ENCODE measurements around the gene GABBR2. TPM values are rescaled to one million over a fixed set of nuclear protein-coding genes. Genes with fewer than 3 reads are reported as not detected.

Gene GABBR2
- total RNA-seq, 1 experiment from 2014 or later = not detected

DNA sequence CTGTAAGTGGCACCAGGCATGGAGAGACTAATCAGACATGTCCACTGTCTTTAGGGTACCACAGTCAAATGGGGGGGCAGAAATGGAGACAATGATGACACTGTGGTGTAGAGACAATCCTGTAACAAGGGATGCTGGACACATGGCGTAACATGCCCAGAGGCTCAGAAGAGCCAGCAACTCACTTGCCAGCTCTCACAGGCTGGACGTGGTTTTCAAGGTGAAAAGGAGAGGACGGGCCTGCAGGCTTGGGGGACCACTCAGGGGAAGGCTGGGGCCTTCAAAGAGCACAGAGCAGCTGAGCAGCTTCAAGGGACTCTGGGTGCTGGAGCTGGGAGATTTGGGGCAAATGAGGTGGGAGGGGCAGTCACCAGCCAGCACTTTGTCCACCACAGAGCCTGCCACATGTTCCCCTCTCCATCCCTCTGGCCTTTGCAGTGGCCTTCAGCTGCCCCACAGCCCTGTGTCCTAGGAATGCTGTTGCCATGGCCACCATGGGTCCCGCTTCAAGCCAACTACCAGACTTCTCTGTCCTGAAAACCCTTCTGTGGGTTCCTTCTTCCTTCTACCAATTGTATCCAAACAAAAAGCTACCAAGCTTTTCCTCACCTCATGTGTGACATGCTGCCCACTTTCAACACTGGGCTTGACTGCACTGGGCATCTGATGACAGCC lies 140.4 kb downstream of the GABBR2 start:
- Histone ChIP-seq H3K36me3 (ENCODE audit: insufficient read depth, low read length, poor library complexity, severe bottlenecking) (no peaks in the 10 kb centered on the region), H3K4me3 (ENCODE audit: low read depth, low read length, poor library complexity, severe bottlenecking) (no peak overlapping the region), H3K27me3 (replicated peaks; ENCODE audit: insufficient read depth, low read depth, low read length, poor library complexity) (peaks cover 4% of the 10 kb centered on the region), H3K27ac (ENCODE audit: low read depth, low read length, poor library complexity, severe bottlenecking) (no peak overlapping the region), H3K4me1 (ENCODE audit: insufficient read depth, low read length, poor library complexity, severe bottlenecking) (no peaks in the 10 kb centered on the region), H3K9me3 (ENCODE audit: low read depth, low read length, poor library complexity, severe bottlenecking) (no peaks in the 10 kb centered on the region)
- no peak for DNase-seq (ENCODE audit: low spot score)
- ChIA-PET CTCF (no interaction called here), POLR2A (ENCODE audit: low non-redundant PET) (no interaction called here)
- intact Hi-C loops (cut with micrococcal nuclease; ENCODE audit: unreplicated experiment) = no loop called here
- no TSS peak for BruUV-seq (replicated peaks)
- no peak for TF ChIP-seq EZH2 (IDR thresholded peaks at IDR 0.05; ENCODE audit: borderline replicate concordance, low read depth, low read length, poor library complexity, severe bottlenecking)
- TF ChIP-seq, protein P1, sequence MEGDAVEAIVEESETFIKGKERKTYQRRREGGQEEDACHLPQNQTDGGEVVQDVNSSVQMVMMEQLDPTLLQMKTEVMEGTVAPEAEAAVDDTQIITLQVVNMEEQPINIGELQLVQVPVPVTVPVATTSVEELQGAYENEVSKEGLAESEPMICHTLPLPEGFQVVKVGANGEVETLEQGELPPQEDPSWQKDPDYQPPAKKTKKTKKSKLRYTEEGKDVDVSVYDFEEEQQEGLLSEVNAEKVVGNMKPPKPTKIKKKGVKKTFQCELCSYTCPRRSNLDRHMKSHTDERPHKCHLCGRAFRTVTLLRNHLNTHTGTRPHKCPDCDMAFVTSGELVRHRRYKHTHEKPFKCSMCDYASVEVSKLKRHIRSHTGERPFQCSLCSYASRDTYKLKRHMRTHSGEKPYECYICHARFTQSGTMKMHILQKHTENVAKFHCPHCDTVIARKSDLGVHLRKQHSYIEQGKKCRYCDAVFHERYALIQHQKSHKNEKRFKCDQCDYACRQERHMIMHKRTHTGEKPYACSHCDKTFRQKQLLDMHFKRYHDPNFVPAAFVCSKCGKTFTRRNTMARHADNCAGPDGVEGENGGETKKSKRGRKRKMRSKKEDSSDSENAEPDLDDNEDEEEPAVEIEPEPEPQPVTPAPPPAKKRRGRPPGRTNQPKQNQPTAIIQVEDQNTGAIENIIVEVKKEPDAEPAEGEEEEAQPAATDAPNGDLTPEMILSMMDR (conservative IDR thresholded peaks at IDR 0.05; ENCODE audit: low read depth, low read length) = no peak

DNA sequence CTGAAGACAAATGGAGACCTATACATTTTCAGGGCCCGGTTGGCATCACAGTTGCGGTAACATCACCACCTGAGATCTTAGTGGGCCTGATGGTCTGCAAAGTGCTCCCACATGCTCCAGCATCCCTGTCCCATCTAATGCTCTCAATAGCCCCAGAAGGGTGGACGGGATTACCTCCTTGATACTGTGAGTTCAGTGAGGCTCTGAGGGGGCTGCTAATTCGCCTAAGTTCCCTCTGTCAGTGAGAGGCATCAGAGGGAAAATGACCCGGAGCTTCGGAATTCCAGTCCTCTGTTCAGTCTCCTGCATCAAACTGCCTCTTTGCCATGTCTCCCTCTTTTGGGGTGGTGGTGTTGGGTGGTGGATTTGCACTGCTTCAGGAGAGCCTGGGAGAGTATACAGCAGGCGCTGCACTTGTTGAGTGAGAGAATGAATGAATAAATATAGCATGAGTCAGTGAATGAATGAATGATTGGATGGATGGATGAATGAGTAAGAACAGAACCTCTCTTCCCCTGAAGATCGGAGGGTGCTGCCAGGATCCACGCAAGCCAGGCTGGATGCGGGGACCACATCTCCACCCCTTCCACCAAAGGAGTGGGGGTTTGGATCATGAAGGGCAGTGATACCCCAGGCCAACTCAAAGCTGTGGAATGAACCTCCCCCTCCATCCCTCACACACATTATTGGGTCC lies 141.0 kb downstream of the GABBR2 start:
- Histone ChIP-seq H3K4me3 (ENCODE audit: low read depth, low read length, poor library complexity, severe bottlenecking) (no peak overlapping the region), H3K27ac (ENCODE audit: low read depth, low read length, poor library complexity, severe bottlenecking) (no peak overlapping the region), H3K27me3 (replicated peaks; ENCODE audit: insufficient read depth, low read depth, low read length, poor library complexity) (peaks cover 4% of the 10 kb centered on the region), H3K4me1 (ENCODE audit: insufficient read depth, low read length, poor library complexity, severe bottlenecking) (no peaks in the 10 kb centered on the region), H3K9me3 (ENCODE audit: low read depth, low read length, poor library complexity, severe bottlenecking) (no peaks in the 10 kb centered on the region), H3K36me3 (ENCODE audit: insufficient read depth, low read length, poor library complexity, severe bottlenecking) (no peaks in the 10 kb centered on the region)
- TF ChIP-seq EZH2 (IDR thresholded peaks at IDR 0.05; ENCODE audit: borderline replicate concordance, low read depth, low read length, poor library complexity, severe bottlenecking) = no peak
- TF ChIP-seq, protein P1 (conservative IDR thresholded peaks at IDR 0.05; ENCODE audit: low read depth, low read length) = no peak
- intact Hi-C loops (cut with micrococcal nuclease; ENCODE audit: unreplicated experiment) = no loop called here
- no peak for DNase-seq (ENCODE audit: low spot score)
- BruUV-seq (replicated peaks) = no TSS peak
- CTCF ChIA-PET = no interaction called here
- POLR2A ChIA-PET (ENCODE audit: low non-redundant PET) = no interaction called here

DNA sequence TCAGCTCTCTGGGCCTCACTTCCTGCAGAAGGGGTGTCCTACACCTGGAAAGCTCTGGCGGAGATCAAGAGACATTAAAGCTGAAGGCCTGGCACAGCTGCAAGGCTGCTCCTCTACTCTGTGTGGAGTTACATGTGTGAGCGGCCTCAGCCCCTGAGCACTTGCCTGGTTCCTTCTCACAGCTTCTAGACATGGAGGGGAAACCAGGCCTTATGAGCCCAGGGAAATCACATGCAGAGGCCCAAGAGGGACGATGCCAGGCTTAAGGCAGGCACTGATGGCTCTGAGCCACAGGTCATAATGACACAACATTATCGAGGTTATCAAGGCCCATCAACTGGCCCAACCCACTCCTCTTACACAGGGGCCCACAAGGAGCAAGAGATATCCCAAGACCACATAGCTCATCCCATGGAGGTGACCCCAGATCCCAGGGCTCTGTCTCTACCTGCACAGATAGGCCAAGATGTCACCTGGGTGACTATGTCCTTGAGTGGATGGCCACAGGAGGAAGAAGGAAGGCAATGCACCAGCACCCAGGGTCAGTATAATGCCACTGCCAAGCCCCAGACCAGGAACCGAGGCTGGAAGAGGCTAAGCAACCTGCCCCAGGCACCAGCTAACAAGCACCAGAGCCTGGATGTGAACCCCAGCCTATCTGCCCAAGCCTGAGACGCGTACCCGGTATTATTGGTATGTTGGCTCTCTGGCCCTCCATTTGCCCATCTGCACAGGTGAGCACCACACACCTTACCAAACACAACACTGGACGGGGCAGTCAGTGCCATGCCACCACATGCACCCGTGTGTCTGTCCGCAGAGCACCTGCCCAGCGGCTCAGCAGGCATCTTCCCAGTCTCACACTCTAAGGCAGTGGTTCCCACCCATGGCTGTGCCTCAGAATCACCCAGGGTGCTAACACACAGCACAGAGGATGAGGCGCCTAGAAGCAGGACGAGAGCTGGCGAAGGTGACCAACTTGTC lies 143.3 kb downstream of the GABBR2 start:
- intact Hi-C loops (cut with micrococcal nuclease; ENCODE audit: unreplicated experiment) = no loop called here
- no peak for DNase-seq (ENCODE audit: low spot score)
- TF ChIP-seq, protein P1 (conservative IDR thresholded peaks at IDR 0.05; ENCODE audit: low read depth, low read length) = no peak
- TF ChIP-seq EZH2 (IDR thresholded peaks at IDR 0.05; ENCODE audit: borderline replicate concordance, low read depth, low read length, poor library complexity, severe bottlenecking) = no peak
- no peak overlapping the region for H3K27ac ChIP-seq (ENCODE audit: low read depth, low read length, poor library complexity, severe bottlenecking)
- peaks cover 4% of the 10 kb centered on the region for H3K27me3 ChIP-seq (replicated peaks; ENCODE audit: insufficient read depth, low read depth, low read length, poor library complexity)
- H3K4me3 ChIP-seq (ENCODE audit: low read depth, low read length, poor library complexity, severe bottlenecking) = no peak overlapping the region
- no TSS peak for BruUV-seq (replicated peaks)
- H3K4me1 ChIP-seq (ENCODE audit: insufficient read depth, low read length, poor library complexity, severe bottlenecking) = no peaks in the 10 kb centered on the region
- H3K9me3 ChIP-seq (ENCODE audit: low read depth, low read length, poor library complexity, severe bottlenecking) = no peaks in the 10 kb centered on the region
- ChIA-PET POLR2A (ENCODE audit: low non-redundant PET) (no interaction called here), CTCF (no interaction called here)
- no peaks in the 10 kb centered on the region for H3K36me3 ChIP-seq (ENCODE audit: insufficient read depth, low read length, poor library complexity, severe bottlenecking)

Measured in A673 (cell line).